ENCODE measurements around the gene ADGRG7. TPM values are rescaled to one million over a fixed set of nuclear protein-coding genes. Genes with fewer than 3 reads are reported as not detected.

Gene ADGRG7
- total and polyA plus RNA-seq, 2 of the 13 experiments (the other 11 are each of a cell fraction or from before 2014, with no cell fraction given), result not detected

- TF ChIP-seq BCL3 (CRISPR knock-in tag; IDR thresholded peaks at IDR 0.05) (no peak), ZNF18 (CRISPR knock-in tag; IDR thresholded peaks at IDR 0.05; ENCODE audit: insufficient replicate concordance) (no peak), RFX3 (CRISPR knock-in tag; IDR thresholded peaks at IDR 0.05) (no peak), ZNF264 (CRISPR knock-in tag; IDR thresholded peaks at IDR 0.05) (no peak), JUND (CRISPR knock-in tag; IDR thresholded peaks at IDR 0.05) (no peak), JUN (CRISPR knock-in tag; IDR thresholded peaks at IDR 0.05) (no peak), ZNF260 (CRISPR knock-in tag; IDR thresholded peaks at IDR 0.05; ENCODE audit: borderline replicate concordance, low read depth) (no peak), ZSCAN20 (CRISPR knock-in tag; IDR thresholded peaks at IDR 0.05; ENCODE audit: borderline replicate concordance) (no peak), ZMYM2 (CRISPR knock-in tag; IDR thresholded peaks at IDR 0.05) (no peak), HMG20B (CRISPR knock-in tag; conservative IDR thresholded peaks at IDR 0.05) (no peak), ZNF430 (CRISPR knock-in tag; IDR thresholded peaks at IDR 0.05) (no peak), POGK (CRISPR knock-in tag; conservative IDR thresholded peaks at IDR 0.05) (no peak), SP2 (CRISPR knock-in tag; IDR thresholded peaks at IDR 0.05) (no peak), ZNF670 (CRISPR knock-in tag; IDR thresholded peaks at IDR 0.05; ENCODE audit: borderline replicate concordance) (no peak), PATZ1 (CRISPR knock-in tag; IDR thresholded peaks at IDR 0.05) (no peak), KDM6A (CRISPR knock-in tag; IDR thresholded peaks at IDR 0.05; ENCODE audit: low read depth) (0 out of 2 replicates have a peak, but pooled peaks have one; percentile 15), ZNF619 (CRISPR knock-in tag; IDR thresholded peaks at IDR 0.05) (no peak), PLRG1 (conservative IDR thresholded peaks at IDR 0.05) (no peak), ZFP36L1 (CRISPR knock-in tag; IDR thresholded peaks at IDR 0.05) (no peak), ZKSCAN5 (CRISPR knock-in tag; IDR thresholded peaks at IDR 0.05) (no peak)
- TF ChIP-seq, protein P1, sequence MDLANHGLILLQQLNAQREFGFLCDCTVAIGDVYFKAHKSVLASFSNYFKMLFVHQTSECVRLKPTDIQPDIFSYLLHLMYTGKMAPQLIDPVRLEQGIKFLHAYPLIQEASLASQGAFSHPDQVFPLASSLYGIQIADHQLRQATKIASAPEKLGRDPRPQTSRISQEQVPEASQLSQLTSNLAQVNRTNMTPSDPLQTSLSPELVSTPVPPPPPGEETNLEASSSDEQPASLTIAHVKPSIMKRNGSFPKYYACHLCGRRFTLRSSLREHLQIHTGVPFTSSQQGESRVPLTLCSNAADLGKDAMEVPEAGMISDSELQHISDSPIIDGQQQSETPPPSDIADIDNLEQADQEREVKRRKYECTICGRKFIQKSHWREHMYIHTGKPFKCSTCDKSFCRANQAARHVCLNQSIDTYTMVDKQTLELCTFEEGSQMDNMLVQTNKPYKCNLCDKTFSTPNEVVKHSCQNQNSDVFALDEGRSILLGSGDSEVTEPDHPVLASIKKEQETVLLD (CRISPR knock-in tag; IDR thresholded peaks at IDR 0.05; ENCODE audit: low read depth), result no peak
- TF ChIP-seq, protein P2, sequence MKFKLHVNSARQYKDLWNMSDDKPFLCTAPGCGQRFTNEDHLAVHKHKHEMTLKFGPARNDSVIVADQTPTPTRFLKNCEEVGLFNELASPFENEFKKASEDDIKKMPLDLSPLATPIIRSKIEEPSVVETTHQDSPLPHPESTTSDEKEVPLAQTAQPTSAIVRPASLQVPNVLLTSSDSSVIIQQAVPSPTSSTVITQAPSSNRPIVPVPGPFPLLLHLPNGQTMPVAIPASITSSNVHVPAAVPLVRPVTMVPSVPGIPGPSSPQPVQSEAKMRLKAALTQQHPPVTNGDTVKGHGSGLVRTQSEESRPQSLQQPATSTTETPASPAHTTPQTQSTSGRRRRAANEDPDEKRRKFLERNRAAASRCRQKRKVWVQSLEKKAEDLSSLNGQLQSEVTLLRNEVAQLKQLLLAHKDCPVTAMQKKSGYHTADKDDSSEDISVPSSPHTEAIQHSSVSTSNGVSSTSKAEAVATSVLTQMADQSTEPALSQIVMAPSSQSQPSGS (CRISPR knock-in tag; IDR thresholded peaks at IDR 0.05), result 0 out of 2 replicates have a peak, but pooled peaks have one; percentile 26
These were observed 25.9 kb downstream of the ADGRG7 start (continued) for GRCh38 chr3:100635273-100635701.
